NCI-H1417 (cell line): ENCODE results near the gene ZBED5.
"Not testable (repeated sequence)": the region's sequence is repeated elsewhere in the genome, so short reads cannot be mapped to it uniquely, and the experiment has no call there.

Experiments used
- DNase-seq, 3 experiments: peaks; one replicate each; lab custom pipeline; 2025; lab: John Stamatoyannopoulos, UW

The ZBED5 gene

DNA sequence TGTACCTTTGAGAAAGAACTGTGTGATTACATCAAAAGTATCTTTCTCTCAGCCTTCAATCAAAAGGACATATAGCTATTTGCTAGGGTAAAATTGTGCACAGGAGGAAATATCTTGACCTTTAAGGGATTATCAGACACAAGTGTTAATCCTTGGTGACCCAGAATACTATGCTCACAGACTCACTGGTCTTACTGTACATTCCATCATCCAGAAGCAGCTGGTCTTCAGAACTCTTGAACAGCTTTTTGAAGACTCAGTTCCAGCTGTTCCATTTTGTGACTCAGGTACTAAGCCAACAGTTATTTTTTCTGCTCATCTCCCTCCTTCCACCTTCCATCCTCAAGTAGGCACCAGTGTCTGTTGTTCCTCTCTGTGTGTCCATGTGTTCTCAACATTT, 19.8 kb downstream of the ZBED5 start:
- no peak for DNase-seq

DNA sequence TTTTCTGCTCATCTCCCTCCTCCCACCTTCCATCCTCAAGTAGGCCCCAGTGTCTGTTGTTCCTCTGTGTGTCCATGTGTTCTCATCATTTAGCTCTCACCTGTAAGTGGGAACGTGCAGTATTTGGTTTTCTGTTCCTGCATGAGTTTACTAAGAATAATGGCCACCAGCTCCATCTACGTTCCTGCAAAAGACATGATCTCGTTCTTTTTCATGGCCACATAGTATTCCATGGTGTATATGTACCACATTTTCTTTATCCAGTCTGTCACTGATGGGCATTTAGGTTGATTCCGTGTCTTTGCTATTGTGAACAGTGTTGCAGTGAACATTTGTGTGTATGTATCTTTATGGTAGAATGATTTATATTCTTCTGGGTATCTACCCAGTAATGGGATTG, 21.0 kb downstream of the ZBED5 start:
- DNase-seq: not testable (repeated sequence)

DNA sequence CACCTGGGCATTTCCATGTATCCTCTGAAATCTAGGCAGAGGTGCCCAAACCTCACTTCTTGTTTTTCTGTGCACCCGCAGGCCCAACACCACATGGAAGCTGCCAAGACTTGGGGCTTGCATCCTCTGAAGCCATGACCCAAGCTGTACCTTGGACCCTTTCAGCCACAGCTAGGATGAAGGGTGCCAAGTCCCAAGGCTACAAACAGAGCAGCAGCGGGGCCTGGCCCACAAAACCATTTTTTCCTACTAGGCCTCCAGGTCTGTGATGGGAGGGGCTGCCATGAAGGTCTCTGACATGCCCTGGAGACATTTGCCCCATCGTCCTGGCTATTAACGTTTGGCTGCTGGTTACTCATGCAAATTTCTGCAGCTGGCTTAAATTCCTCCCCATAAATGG, 28.7 kb downstream of the ZBED5 start:
- no peak for DNase-seq

- no peak for DNase-seq
Measured at GRCh38 chr11:10828402-10828801, 29.5 kb downstream of the ZBED5 start.

GRCh38 chr11:10824888-10825287, 33.0 kb downstream of the ZBED5 start:
- DNase-seq: no peak

GRCh38 chr11:10823152-10823579, 34.7 kb downstream of the ZBED5 start:
- DNase-seq: no peak

DNA sequence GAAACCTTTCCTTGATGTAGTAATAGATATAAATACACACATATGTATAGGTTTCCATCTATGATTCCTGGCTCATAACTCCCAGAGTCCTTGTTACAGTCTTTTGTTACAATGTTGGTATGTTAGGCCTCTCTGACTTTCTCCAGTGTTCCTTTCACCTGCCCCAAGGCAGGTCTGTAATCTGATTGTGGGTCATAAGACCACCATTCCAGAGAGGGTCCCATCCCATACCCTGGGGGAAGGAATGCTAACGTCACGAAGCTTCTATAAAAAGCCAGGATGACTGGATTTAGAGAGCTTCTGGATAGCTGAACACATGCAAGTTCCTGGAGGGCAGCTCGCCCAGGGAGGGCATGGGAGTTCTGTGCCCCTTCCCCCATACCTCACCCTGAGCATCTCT, 35.4 kb downstream of the ZBED5 start:
- DNase-seq: not testable (repeated sequence)

DNA sequence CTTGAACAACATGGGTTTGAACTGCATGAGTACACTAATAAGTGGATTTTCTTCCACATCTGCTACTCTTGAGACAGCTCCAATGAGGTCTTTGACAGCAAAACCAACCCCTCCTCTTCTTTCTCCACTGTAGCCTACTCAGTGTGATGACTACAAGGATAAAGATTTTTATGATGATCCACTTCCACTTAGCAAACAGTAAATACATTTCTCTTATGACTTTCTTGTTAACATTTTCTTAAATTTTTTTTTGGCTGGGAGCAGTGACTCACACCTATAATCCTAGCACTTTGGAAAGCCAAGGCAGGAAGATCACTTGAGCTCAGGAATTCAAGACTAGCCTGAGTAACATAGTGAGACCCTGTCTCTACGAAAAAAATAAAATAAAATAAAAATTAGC, 39.3 kb downstream of the ZBED5 start:
- peak in 1 of 3 experiments; percentile 40 for DNase-seq

DNA sequence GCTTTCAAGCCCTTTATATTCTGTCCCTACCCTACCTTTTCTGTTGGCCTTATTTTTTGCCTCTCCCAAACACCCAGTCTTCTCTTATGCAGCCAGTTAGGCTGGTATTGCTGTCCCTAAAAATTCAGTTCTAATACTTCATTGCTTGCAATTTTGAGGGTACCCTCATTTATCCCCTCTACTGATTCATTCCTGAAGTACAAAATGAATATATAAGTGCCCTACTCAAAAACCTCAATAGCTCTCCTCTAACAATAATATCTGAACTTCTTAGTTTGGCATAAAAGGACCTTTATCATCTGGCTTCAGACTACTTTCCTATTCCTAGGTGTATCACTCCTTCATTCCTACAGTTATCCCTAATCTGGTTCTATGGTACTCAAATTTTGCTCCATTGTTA, 43.9 kb downstream of the ZBED5 start:
- no peak for DNase-seq

- peak in 1 of 3 experiments; percentile 62 for DNase-seq
Measured at GRCh38 chr11:10809373-10810160, 48.3 kb downstream of the ZBED5 start.

DNA sequence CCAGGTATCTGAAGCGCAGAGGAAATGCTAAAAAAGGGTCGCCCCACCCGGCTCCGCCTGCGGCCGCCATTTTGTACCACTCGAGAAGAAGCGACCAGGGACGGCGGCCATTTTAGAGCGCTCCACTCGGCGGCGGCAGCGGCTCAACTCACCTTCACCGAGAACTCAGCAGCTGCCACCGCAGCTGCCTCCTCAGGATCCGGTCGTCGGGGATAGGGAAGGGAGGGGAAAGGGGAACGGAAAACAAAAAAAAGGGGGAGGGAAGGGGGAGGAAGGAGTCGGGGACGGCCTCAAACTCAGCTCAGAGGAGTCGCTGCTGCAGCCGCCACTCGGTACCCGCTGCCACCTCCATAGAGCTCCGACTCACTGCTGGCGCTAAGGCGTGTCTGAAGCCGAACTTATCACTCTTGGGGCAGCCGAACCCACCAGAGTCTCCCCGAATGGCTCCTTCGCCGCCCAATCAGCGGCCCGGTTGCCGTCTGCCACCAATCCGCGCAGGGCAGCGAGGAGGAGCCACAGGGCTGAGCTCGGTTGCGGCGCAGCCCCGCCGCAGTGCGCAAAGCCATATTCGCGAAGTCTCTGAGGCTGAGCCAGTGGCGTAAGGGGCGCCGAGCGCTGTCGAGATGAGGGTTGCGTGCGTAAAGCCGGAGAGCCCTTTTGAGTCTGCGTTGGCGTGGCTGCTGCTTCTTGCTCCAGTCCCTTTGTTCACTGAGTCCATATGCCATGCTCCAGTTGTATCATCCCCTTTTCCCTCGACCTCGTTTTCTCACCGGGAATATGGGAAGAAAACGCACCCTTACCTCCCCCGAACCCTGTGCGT, 49.1 kb downstream of the ZBED5 start, which contains the start of gene EIF4G2:
Gene EIF4G2 (minus strand): TSS at position 374 of the 820 bp plus-strand sequence.
- peak; percentile 97 to 99 (median 99) for DNase-seq

GRCh38 chr11:10808235-10808552, 49.7 kb downstream of the ZBED5 start:
- DNase-seq: no peak

- peak; percentile 69 to 80 (median 78) for DNase-seq
Measured at GRCh38 chr11:10807493-10808234, 50.2 kb downstream of the ZBED5 start.

DNA sequence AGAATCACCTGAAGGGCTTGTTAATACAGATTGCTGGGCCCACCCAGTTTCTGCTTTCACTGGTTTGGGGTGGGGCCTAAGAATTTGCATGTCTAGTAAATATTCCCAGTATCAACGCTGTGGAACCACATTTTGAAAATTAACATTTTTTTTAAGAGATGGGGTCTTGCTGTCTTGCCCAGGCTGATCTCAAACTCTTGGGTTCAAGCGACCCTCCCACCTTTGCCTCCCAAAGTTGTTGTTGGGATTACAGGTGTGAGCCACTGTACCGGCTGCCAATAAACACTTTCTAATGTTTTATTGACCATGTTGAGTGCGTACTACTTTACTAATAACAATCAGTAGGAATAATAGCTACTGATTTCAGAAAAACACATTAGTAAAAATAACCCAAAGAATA, 51.6 kb downstream of the ZBED5 start:
- DNase-seq: no peak

GRCh38 chr11:10805741-10806140, 52.1 kb downstream of the ZBED5 start:
- DNase-seq: no peak

DNA sequence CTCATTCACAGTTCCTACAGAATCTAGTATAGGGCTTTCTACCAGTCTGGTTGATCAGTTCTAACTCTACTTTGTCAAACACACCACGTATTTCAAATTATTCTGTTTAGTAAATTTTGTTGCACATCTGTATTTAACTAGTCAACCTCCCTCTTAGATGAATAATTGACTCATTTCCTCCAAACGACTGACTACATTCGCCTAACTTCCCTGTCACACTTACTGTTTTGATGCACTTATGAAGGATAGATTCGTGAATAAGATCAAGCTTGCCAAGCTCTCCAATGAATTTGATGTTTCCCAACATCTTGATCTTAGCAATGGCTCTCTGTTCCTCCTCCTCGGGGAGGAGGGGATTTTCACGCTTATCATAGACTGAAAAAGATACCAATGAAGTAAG, 54.2 kb downstream of the ZBED5 start:
- DNase-seq: peak in 1 of 3 experiments; percentile 17
